UCSD-AML1 (cell line): ENCODE results near the gene ENTPD2.
"Not testable (repeated sequence)": the region's sequence is repeated elsewhere in the genome, so short reads cannot be mapped to it uniquely, and the experiment has no call there.

ENCODE experiments used
- DNase-seq: peaks from one replicate; lab custom pipeline; 2025; ENCODE audit not compliant: unreplicated experiment; lab: John Stamatoyannopoulos, UW

The ENTPD2 gene

DNA sequence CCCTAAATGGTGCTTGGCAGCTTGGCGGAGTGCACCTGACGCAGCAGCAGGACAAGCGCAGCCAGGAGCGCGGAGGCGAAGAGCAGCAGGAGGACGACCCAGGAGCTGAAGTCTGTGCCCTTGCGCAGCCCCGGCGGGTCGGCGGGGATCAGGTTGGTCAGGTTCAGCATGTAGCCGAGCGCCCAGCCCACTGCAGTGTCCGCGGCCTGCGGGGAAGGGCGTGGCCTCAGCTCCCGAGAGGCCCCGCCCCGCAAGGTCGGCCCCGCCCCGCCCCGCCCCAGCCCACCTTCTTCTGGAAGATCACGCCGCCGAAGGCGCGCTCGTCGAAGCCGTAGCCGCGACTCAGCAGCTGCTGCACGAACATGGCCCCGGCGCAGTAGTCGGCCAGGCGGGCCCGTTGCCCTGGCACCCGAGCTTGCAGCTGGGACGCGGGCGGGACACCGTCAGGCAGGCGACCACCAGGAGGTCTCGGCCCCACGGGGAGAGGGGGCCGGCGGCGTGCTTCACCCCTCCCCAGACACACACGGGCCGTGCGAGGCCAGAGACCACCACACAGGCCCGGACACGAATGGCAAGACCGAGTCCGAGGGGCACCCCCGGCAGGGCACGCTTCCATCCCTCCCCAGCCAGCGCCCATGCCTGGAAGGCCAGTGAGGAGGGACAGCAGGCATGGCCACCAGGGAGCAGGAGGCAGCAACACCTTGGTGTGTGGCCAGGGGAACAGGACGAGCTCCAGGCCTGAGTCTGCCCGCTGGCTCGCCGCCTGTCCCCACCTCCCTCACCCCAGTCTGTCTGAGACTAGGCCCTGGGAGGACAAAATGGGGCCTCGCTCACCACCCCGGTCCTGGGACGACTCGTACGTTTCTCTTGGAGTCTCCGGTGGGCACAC lies 5.0 kb downstream of the ENTPD2 start:
- DNase-seq, result no peak

DNA sequence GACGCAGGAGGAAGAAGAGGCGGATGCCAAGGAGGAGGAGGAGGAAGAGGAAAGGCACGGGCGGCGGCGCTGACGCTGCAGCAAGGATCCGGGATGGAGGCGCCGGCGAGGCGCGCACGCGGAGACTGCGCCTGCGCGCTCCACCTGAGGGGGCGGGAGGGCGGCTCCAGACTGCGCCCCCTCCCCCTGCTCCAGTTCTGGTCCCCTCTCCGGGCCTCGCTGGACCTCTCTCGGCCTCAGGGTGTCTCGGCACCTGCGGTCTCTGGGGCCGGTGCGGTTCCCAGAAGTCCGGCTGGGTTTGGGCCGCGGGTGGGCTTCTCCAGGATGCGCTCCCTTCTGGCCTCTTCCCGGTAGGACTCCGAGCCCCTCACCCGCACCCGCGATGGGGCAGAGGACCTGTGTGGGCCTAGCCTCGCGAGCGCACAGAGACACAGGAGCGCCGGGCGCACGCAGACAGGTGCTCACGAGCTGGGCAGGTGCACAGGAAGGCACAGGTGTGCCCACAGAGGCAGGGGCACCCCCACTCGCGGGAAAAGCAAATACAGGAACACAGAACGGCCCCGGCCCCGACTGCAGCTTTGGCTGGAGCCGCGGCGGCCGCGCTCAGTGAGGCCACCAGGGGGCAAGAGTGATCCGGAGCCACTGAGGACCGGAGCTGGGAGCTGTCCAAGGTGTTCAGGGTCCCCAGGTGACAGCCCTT lies 7.6 kb downstream of the ENTPD2 start, which contains the start of gene NPDC1:
Gene NPDC1 (minus strand): TSS at position 90 of the 700 bp plus-strand sequence. CDS start 188 bp downstream, outside the sequence.
- DNase-seq, result peak; percentile 84

DNA sequence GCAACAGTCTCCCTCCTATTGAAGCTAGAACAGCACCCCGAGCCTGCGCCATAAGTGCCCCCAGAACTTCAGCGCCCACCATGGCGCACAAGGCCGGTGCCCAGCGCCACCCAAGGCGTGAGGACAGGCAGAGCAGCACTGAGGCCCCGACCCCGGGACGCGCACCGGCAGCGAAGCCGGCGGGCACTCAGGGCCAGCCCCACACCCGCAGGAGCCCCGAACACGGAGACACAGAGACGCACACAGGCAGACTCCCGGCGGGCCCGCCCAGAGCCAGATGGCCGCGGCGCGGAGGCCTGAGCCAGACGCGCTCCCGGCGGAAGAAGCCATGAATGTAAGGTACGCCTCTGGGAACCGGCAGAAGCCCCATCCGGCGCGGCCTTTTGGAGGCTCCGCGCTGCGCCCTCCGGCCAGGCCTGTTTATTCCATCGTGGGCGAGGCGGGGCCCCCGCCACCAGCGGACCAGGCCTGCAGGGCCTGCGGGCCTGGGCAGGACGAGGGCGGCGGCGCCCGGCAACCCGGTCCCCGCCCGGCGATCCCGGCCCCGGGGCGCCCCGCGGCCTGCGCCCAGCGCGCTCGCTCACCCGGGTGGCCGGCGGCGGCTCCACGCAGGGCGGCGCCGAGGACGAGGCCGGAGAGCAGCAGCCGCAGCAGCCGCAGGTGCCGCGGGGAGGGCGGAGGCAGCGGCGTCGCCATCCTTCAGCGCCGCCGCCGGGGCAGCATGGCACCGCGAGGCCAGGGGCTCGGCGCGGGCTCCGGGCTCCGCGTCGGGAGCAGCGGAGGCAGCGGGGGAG lies 8.4 kb downstream of the ENTPD2 start:
- DNase-seq, result peak; percentile 39

DNA sequence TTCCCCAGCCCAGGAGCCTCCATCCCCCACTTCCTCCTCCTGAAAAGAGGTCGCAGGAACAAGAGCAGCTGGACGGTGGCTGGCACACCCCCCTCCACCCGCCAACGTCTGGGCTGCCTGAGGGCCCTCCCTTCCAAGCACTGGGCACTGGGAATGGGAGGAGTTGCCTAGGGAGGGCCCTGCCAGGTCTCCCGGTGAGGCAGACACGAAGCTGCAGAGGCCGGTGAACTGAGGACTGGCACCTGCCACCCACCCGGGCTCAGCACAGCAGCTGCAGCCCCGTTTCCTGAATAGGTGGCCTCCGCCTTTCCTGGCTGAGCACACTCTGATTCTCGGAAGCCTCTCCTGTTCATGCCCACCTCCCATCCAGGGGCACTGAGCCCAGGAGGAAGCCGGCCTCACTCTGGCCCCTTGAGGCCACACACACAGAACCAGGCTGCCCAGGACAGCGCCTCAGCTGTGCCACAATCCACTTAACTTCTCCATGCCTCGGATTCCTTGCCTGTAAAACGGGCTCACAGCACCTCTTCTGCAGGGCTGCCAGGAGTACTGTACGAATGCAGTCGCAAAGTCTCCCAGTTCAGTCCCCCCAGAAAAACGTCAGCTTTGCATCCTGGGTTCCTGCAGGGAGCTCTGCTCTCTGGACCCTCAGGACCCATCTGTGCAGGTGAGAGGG lies 9.2 kb downstream of the ENTPD2 start:
- DNase-seq, result peak; percentile 66

DNA sequence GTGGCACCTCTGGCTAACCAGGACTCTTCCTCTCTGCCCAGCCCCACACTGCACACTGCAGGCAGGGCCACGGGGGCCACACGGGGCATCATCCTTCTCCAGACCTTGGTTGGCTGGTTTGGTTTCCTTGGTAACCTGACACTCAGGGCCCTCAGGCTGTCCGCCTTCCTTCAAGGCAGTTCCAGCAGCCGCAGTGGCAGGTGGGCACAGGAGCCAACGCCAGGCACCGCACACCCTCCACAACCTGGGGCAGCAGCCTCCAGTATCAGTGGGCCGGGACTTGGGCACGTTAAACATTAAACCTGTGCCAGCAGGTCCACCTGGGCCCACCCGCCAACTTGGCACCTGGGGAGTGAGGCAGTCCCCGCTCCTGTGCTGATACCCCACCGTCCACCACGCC lies 9.8 kb downstream of the ENTPD2 start:
- DNase-seq, result no peak

DNA sequence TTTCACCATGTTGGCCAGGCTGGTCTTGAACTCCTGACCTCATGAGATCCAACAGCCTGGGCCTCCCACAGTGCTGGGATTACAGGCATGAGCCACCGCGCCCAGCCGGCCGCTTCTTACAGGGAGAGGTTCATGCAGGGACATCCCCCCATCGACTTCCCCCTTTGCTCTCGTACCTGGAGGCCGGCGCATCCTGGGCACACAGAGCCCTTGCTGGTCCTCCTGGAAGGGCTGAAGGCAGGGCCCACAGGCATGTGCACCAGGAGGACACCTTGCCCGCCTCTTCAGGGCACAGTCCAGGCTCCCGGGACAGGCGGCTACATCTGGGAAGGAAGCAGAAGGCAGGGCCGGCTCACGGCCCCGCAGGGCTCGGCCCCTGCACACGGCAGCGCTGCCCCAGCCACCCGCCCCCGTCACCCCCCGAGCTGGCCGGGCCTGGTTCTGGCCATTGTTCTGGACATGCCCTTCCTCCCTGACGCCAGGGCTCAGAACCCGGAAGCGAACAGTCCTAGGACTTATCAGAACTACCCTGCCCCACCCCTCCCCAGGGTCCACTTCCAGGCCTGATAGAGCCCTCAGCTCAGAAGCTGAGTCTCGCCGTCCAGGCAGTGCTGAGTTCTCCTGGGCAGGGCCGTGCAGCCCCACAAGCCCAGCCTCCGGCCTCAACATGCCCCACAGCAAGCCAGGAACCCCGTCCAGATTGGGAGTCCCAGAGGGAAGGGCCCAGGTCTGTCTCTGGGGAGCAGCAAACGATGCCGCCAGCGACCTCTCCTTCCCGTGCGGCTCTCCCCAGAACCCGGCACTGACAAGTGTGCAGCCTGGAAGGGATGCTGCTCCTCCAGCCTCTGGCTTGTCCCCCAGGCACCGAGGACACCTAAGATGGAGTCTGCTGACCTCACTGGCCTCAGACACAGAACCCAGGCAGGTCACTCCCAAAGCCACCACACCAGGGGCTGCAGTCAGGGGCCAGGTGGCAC lies 10.8 kb downstream of the ENTPD2 start:
- no peak for DNase-seq

DNA sequence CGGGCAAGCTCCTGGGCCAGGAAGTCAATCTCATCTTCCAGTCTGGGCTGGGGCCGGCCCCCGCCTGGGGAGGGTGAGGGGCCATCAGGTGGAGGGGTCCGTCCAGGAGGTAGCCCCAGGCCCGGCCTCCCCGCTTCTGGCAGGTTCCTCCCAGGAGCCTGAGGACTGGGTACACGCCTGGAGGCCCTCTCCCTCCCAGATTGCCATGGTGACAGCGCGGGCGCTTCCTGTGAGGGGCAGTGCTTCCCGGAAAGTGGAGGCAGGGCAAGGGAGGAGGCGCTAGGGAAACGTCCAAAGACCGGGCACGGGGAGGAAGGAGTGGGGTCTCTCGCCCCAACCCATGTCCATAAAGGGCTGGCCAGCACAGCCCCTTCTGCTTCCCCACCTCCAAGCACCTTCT lies 12.7 kb downstream of the ENTPD2 start:
- peak; percentile 19 for DNase-seq

DNA sequence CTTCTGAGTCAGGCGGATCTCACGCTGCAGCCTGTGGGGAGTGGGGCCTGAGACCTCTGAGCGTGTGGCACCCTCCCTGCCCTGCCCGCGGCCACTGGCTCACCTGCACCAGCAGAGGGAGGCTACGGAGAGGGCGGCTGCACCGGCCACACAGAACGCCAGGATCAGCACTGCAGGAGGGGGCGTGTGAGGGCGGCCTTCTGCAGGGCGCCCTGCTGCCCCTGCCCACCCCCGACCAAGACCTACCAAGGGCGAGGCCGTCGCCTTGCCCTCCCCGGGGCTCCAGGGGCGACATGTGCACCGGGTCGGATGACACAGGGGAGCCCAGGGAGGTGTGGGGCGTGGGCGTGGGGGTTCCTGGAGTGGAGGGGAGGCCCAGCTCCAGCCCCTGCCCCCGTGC lies 13.3 kb downstream of the ENTPD2 start:
- no peak for DNase-seq

DNA sequence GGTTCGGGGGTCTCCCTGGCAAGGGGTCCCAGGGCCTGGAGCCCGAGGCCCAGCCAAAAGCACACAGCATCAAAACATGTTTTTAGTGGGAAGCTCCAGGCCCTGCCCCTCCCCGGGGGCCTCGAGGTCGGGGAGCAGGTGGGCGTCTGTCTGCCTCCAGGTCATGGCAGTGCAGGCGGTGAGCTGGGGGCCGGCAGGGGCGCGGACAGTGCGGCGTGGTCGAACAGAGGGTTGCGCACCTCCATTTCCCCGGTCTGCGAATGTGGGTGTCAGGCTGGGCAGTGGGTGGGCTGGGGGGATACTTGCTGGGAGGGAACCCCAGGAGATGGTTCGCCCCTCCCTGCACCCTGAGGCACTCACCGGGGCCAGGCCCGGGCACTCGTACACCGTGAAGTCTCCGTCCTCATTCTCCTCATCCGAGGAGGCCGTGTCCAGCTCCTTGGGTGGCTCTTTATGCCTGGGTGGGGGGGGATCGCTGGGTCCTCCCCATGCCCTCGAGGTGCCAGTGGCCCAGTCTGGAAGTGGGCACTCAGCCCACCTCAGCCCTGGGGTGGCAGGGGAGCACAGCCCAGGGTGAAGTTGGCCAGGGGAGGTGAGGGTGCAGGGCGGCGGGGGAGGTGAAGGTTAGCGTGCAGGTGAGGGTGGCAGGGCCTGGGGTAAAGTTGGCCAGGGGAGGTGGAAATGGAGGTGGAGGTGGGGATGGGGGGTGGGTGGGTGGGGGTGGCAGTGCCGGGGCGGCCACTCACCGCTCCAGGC lies 14.1 kb downstream of the ENTPD2 start:
- no peak for DNase-seq

DNA sequence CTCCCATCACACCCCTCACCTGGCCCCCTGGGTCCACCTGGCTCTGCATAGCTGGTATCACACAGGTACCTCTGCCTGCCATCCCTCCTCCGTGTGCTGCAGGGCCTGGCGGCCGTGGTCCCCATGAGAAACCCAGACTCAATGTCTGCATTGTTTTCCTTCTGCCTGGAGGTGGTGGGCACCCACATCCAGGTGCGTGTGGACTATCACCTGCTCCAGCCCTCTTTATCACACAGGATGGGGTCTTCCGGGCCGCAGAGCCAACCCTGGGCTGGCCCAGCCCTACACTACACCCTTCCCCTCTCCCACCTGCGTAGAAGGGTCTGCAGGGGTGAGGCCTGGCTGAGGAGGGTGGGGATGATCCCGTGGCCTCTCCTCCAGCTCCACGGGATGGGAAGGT lies 14.9 kb downstream of the ENTPD2 start:
- DNase-seq, result no peak

DNA sequence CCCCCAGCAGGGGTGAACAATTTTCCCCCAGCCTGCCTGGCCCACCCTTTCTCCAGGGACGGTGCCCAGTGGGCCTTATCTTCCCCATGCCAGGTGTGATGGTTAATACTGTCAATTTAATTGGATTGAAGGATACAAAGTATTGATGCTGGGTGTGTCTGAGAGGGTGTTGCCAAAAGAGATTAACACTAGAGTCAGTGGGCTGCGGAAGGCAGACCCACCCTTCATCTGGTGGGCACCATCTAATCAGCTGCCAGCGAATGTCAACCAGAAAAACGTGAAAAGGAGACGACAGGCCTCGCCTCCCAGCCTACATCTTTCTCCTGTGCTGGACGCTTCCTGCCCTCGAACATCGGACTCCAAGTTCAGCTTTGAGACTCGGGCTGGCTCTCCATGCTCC lies 16.4 kb downstream of the ENTPD2 start:
- no peak for DNase-seq

DNA sequence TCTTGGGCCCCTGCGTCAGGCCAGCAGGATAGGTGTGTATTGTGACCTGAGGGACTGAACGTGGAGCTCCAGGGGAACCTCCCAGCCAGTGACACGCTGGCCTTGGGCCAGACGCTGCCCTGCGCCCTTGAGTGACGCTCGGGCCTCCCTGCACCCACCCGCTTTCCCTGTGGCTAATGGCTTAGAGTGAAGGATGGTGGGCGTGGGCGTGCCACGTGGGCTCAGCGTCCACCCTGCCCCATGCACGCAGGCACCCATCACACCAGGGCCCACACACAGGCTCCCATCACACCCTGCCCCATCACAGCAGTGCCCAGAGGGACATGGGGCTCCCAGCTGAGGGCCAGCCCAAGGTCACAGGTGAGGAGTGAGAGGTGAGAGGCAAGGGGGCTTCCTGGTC lies 16.8 kb downstream of the ENTPD2 start:
- DNase-seq, result no peak

DNA sequence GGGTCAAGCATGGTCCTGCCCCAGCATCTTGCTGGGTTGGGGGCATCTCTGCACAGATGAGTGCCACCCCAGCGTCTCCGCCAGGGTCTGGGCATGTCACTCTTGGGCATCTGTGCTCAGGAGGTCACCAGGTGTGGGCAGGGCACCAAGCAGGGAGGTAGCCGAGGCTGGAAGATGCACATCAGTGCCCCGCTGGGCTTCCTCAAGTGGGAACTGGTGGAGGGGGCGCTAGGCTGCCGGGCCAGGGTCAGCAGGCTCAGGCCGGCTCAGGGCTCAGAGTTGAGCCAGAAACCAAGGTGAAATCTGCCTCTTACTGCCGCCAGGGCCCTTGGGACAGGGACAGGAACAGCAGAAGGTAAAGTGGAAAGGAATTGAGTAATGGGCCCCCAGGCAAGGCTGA lies 17.9 kb downstream of the ENTPD2 start:
- no peak for DNase-seq

DNA sequence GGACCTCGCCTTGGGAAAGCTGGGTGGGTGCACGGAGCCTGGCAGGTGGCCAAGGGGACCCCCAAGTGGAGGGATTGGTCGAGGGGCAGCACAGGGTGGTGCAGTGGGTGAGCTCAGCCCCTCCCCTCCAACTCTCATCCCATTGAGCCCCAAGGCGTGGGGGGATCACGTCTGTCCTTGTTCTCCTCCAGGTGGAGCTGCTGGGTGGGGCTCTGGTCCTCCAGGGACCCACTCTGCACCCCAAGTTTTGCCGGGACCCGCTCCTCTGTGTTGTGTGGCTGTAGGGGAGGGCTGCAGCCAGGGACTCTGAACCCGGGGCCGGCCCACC lies 18.4 kb downstream of the ENTPD2 start:
- DNase-seq, result no peak

DNA sequence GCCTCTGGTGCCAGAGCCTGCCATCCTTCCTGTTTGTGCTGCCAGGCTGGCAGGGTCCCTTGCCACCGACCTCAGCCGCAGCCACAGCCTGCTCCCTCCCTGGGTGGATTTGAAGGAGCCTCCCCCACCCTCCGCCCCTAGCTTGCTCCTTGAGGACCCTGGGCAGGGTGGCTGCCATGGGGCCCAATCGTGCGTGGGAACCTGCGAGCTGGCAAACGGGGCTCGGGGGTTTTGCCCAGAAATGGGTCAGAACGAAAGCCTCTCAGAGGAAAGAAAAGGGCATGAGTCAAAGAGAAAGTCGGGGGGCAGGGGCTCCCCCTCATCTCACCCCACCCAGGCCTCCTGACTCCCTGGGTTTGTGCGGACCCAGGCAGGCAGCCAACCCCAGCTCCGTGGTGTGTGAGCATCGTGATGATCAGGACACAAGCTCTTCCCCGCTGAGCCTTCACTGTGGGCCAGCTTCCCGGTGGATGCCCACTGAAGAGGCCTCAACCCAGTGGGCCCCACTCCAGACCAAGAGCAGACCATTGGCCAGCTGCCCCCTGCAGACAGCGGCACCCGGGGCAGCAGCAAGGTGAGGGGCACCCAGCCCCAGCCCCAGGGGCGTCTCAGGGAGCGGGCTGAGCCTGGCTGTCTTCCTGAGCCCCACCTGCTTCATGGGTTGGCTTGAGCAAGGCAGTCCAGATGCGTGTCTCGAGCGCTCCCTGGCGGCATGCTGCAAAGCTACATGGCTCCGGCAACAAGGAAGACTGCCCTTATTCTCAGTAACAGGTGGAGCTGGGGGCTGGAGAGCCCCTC lies 19.0 kb downstream of the ENTPD2 start:
- DNase-seq, result peak; percentile 82

DNA sequence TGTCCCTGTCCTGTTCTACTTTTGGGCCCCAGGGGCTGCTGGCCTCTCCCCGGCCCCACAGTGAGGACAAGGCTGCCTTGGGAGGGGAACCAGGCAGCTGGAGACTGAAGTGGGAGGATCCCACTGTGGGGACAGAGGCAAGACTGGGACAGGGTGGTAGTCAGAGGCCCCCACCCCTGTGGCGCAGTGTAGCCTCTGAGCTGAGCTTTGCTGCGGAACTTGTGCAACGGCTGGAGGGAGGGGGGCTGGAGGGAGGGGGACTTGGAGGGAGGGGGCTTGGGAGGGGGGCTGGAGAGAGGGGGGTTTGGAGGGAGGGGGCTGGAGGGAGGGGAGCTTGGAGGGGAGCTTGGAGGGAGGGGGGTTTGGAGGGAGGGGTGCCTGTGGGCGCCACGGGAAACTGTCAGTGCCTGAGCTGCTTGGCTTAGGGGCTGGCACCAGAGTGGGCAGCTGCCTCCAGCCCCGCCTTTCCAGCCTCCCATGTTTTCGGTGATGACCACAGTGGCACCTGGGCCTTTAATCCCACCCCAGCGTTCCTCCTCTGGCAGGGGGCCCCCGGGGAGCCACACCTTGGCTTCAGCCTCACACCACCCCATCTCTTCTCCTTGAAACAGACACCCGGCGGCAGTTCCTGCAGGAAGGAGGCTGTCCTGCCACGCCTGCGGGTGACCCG lies 19.7 kb downstream of the ENTPD2 start:
- DNase-seq, result peak; percentile 47

DNA sequence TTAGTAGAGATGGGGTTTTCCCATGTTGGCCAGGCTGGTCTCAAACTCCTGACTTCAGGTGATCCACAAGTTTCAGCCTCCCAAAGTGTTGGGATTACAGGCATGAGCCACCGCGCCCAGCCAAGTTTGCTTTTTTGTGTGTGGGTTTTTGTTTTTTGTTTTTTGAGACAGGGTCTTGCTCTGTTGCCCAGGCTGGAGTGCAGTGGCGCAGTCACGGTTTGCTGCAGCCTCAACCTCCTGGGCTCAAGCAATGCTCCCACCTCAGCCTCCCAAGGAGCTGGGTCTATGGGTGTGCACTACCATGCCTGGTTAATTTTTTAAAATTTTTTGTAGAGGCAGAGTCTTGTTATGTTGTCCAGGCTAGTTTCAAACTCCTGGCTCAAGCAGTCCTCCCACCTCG lies 20.4 kb downstream of the ENTPD2 start:
- DNase-seq, result not testable (repeated sequence)

DNA sequence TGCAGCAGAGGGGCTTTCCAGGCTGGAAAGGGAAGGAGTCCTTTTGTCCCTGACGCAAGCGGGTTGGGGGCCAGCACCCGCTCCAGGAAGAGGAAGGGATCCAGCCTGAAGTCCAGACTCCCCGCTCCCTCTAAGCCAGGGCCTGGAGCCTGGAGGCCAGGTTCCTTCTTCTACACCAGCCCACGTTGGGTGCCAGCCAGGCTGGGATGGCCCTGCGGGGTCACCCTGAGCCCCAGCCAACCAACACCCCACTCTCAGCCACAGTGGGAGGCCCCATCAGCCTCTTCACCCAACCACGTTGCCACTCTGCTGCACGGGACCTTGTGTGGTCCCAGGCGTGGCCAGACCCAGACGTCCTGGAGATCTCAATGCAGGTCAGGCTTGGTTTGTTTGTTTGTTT lies 21.0 kb downstream of the ENTPD2 start:
- DNase-seq, result peak; percentile 69
